ENCODE measurements around the gene EIF1AD. TPM values are rescaled to one million over a fixed set of nuclear protein-coding genes. Genes with fewer than 3 reads are reported as not detected.

EIF1AD gene
- total and polyA plus RNA-seq, 2 experiments from 2014 or later, result 16.1 to 32.1 TPM

DNA sequence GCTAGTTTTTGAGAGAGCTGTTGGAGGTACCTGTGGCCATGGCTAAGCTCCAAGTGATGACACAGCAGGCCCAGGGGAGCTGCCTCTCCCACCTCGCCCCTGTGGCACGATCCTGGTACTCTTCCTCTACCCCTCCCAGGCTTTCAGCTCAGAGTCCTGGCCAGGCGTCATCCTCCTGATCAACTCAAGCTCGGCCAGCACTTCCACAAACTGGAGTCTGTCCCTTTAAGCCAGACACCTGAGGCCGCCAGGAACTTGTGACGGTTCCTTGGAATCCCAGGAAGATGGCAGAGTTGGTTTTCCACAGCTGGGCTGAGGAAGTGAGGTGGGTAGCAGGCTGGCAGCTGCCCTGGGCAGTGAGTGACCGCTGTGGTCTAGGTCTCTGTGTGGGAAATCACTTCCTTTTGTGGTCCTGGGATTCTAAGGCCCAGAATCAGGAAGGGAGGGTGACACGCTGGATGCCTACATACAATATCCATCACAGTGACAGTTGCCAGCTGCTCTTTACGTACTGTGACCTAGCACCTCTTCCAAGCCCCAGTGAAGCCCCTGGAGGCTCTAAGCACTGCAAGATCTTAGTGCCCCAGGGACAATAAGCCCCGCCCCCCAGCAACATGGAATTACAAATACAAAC lies 6.6 kb upstream of the EIF1AD start:
- H3K9me2 ChIP-seq (ENCODE audit: insufficient read depth), result no peaks in the 10 kb centered on the region
- H3K27ac ChIP-seq (ENCODE audit: low read depth), result no peak overlapping the region
- peaks cover 7% of the 10 kb centered on the region; the same call in 1 of the 2 replicates for H3K36me3 ChIP-seq (ENCODE audit: insufficient read depth)
- H3K4me3 ChIP-seq, result no peak overlapping the region
- H2AFZ ChIP-seq, result no peak overlapping the region; the same call in 1 of the 2 replicates
- H3K79me2 ChIP-seq (replicated peaks; ENCODE audit: insufficient read depth), result peaks cover 9% of the 10 kb centered on the region
- DNase-seq (ENCODE audit: low spot score), result no peak
- H3K4me2 ChIP-seq, result no peak overlapping the region
- 0 out of 2 replicates have a peak, but pooled peaks cover 15% of the 10 kb centered on the region for H3F3A ChIP-seq (replicated peaks; ENCODE audit: low read depth)
- Mint-ChIP-seq H3K27me3 (ENCODE audit: insufficient read depth, low read depth, poor library complexity) (peaks cover 16% of the 10 kb centered on the region), H3K4me3 (no peak overlapping the region), H3K27ac (no peak overlapping the region), H3K9me3 (no peaks in the 10 kb centered on the region), H3K36me3 (ENCODE audit: low read depth) (peaks cover 22% of the 10 kb centered on the region), H3K4me1 (peaks cover 15% of the 10 kb centered on the region)
- H3K27me3 ChIP-seq (ENCODE audit: insufficient read depth), result peaks cover 23% of the 10 kb centered on the region
- H4K20me1 ChIP-seq (replicated peaks; ENCODE audit: insufficient read depth), result peaks cover 7% of the 10 kb centered on the region; the same call in 1 of the 2 replicates
- no peak for ATAC-seq
- 0 out of 2 replicates have a peak, but pooled peaks cover 8% of the 10 kb centered on the region for H3K4me1 ChIP-seq (ENCODE audit: insufficient read depth)
- no peak for TF ChIP-seq CREB1 (CRISPR knock-in tag; IDR thresholded peaks at IDR 0.05; ENCODE audit: low read depth)
- TF ChIP-seq, protein P1, sequence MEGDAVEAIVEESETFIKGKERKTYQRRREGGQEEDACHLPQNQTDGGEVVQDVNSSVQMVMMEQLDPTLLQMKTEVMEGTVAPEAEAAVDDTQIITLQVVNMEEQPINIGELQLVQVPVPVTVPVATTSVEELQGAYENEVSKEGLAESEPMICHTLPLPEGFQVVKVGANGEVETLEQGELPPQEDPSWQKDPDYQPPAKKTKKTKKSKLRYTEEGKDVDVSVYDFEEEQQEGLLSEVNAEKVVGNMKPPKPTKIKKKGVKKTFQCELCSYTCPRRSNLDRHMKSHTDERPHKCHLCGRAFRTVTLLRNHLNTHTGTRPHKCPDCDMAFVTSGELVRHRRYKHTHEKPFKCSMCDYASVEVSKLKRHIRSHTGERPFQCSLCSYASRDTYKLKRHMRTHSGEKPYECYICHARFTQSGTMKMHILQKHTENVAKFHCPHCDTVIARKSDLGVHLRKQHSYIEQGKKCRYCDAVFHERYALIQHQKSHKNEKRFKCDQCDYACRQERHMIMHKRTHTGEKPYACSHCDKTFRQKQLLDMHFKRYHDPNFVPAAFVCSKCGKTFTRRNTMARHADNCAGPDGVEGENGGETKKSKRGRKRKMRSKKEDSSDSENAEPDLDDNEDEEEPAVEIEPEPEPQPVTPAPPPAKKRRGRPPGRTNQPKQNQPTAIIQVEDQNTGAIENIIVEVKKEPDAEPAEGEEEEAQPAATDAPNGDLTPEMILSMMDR (conservative IDR thresholded peaks at IDR 0.05; ENCODE audit: low read depth in 2 of 2), result no peak
- TF ChIP-seq ZNF462 (CRISPR knock-in tag; IDR thresholded peaks at IDR 0.05), result no peak
- no peak for TF ChIP-seq JUNB (IDR thresholded peaks at IDR 0.05; ENCODE audit: unreplicated experiment)
- no peak for TF ChIP-seq EZH2 (IDR thresholded peaks at IDR 0.05; ENCODE audit: low read depth, unreplicated experiment)
- TF ChIP-seq ZNF114 (CRISPR knock-in tag; IDR thresholded peaks at IDR 0.05), result no peak
